Measurements from ENCODE around the gene OR4D11. TPM values are rescaled to one million over a fixed set of nuclear protein-coding genes. Genes with fewer than 3 reads are reported as not detected.

The OR4D11 gene
- total and polyA plus RNA-seq, 2 of the 13 experiments (the other 11 are each of a cell fraction or from before 2014, with no cell fraction given): not detected

DNA sequence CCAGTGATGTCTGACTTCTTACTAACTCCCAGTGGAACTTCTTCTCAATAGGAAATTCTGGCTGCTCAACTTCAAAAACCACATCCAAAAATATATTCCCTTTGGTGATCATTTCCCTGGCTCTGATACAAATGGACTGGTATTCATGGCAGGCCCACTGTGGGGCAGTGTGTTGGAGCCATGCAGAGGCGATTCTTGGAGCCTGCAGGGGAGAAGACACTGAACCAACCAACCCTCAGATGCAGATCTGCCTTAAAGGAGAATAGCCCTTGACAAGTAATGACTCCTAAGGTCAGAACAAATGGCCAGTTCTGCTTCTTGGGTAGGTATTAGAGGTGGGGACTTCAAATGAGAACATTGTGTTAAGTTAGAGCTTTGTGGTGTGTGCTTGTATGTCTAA, 20.2 kb downstream of the OR4D11 start:
- Histone ChIP-seq H3K79me2 (ENCODE audit: insufficient read depth, low read length) (no peaks in the 10 kb centered on the region), H3K4me1 (ENCODE audit: insufficient read depth, low read length) (peaks cover 3% of the 10 kb centered on the region; the same call in 1 of the 2 replicates), H3K36me3 (replicated peaks in 1 of 2; ENCODE audit: control insufficient read depth in 1 of 2, insufficient read depth in 2 of 2, low read length in 2 of 2) (no peaks in the 10 kb centered on the region), H3K9me3 (ENCODE audit: low read length) (no peaks in the 10 kb centered on the region), H3K4me2 (ENCODE audit: low read depth, low read length) (no peak overlapping the region), H3K27me3 (ENCODE audit: control insufficient read depth in 1 of 2, insufficient read depth in 2 of 2, low read length in 2 of 2) (peaks cover 0 to 7% of the 10 kb centered on the region in 2 experiments; a peak in 1 of 5 replicates), H3K9ac (ENCODE audit: insufficient read depth, low read depth, low read length) (no peak overlapping the region), H3K4me3 (replicated peaks in 1 of 3; ENCODE audit: insufficient read depth in 1 of 3, low read depth in 2 of 3, low read length in 3 of 3) (no peak overlapping the region), H2AFZ (ENCODE audit: low read length) (no peak overlapping the region), H3K27ac (ENCODE audit: extremely low read length, insufficient read depth, low read length) (no peak overlapping the region), H4K20me1 (ENCODE audit: insufficient read depth, low read length) (no peaks in the 10 kb centered on the region)
- BruUV-seq (replicated peaks): no TSS peak
- ATAC-seq: peak; percentile 68
- intact Hi-C loops (cut with micrococcal nuclease; ENCODE audit: unreplicated experiment): no loop called here
- ChIA-PET CTCF (ENCODE audit: low intra/inter-chr PET ratio, low total read pairs) (no interaction called here), POLR2A (no interaction called here)
- no peak for FAIRE-seq
- WGBS (ENCODE audit: low lambda C conversion rate): 0% methylated on average over 1 of the region's 1 CpG
- in situ Hi-C loops (cut with HindIII; ENCODE audit: extremely low pct_ligation_motif_present, low pct_unique_long_range_greater_than_20kb): no loop called here
- TF ChIP-seq ZNF713 (CRISPR knock-in tag; IDR thresholded peaks at IDR 0.05) (no peak), RARG (CRISPR knock-in tag; IDR thresholded peaks at IDR 0.05; ENCODE audit: low read depth) (no peak), HHEX (CRISPR knock-in tag; IDR thresholded peaks at IDR 0.05) (no peak), ZNF317 (CRISPR knock-in tag; IDR thresholded peaks at IDR 0.05) (no peak), ZBTB8A (CRISPR knock-in tag; IDR thresholded peaks at IDR 0.05; ENCODE audit: borderline replicate concordance, low read depth) (no peak), SP5 (CRISPR knock-in tag; IDR thresholded peaks at IDR 0.05; ENCODE audit: borderline replicate concordance, low read depth) (no peak), TEAD2 (CRISPR knock-in tag; IDR thresholded peaks at IDR 0.05) (no peak), HNRNPLL (IDR thresholded peaks at IDR 0.05; ENCODE audit: low read depth, low read length, poor library complexity, severe bottlenecking) (no peak), HNRNPH1 (optimal IDR thresholded peaks at IDR 0.05; ENCODE audit: low read depth, low read length) (no peak), ZNF383 (CRISPR knock-in tag; IDR thresholded peaks at IDR 0.05; ENCODE audit: borderline replicate concordance) (no peak), KDM1A (CRISPR knock-in tag; IDR thresholded peaks at IDR 0.05) (no peak), SRSF1 (optimal IDR thresholded peaks at IDR 0.05; ENCODE audit: low read depth, low read length) (no peak), ZBTB1 (CRISPR knock-in tag; IDR thresholded peaks at IDR 0.05; ENCODE audit: borderline replicate concordance) (no peak), GABPA (IDR thresholded peaks at IDR 0.05; ENCODE audit: low read depth, low read length) (no peak), GABPA (CRISPR knock-in tag; IDR thresholded peaks at IDR 0.05; ENCODE audit: low read depth) (no peak), ZNF30 (CRISPR knock-in tag; IDR thresholded peaks at IDR 0.05) (no peak)
- TF ChIP-seq, protein P1, sequence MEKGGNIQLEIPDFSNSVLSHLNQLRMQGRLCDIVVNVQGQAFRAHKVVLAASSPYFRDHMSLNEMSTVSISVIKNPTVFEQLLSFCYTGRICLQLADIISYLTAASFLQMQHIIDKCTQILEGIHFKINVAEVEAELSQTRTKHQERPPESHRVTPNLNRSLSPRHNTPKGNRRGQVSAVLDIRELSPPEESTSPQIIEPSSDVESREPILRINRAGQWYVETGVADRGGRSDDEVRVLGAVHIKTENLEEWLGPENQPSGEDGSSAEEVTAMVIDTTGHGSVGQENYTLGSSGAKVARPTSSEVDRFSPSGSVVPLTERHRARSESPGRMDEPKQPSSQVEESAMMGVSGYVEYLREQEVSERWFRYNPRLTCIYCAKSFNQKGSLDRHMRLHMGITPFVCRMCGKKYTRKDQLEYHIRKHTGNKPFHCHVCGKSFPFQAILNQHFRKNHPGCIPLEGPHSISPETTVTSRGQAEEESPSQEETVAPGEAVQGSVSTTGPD (CRISPR knock-in tag; IDR thresholded peaks at IDR 0.05): no peak
- TF ChIP-seq, protein P2, sequence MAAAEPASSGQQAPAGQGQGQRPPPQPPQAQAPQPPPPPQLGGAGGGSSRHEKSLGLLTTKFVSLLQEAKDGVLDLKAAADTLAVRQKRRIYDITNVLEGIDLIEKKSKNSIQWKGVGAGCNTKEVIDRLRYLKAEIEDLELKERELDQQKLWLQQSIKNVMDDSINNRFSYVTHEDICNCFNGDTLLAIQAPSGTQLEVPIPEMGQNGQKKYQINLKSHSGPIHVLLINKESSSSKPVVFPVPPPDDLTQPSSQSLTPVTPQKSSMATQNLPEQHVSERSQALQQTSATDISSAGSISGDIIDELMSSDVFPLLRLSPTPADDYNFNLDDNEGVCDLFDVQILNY (CRISPR knock-in tag; conservative IDR thresholded peaks at IDR 0.05): no peak
- DNase-seq (ENCODE audit: low spot score): no peak
